ENCODE results near the gene SPON1.

GRCh38 chr11:14007566-14007965 lies 45.0 kb downstream of the SPON1 start:
- TF ChIP-seq CTCF (IDR thresholded peaks at IDR 0.05) (no peak), EP300 (IDR thresholded peaks at IDR 0.05) (no peak), POLR2A (IDR thresholded peaks at IDR 0.05) (no peak)
